AG04449 (cell line): Measurements from ENCODE around the gene LSS.
"Not testable (repeated sequence)": the region's sequence is repeated elsewhere in the genome, so short reads cannot be mapped to it uniquely, and the experiment has no call there.

Experiments
- CTCF ChIA-PET: fragments of 350-600 bp; formaldehyde crosslinking; extraction: SDS; loops from one replicate; lab custom pipeline; 2021; ENCODE audit warnings: antibody characterized with exemption; lab: Yijun Ruan, JAX
- POLR2A ChIA-PET: fragments of 400-600, 350-600 bp; formaldehyde crosslinking; extraction: SDS; loops from one replicate; lab custom pipeline; 2020; ENCODE audit warnings: antibody characterized with exemption, inconsistent platforms; lab: Yijun Ruan, JAX
- DNase-seq: peaks from one replicate; pipeline ENCODE4 v3.0.0-alpha.2; 2010; ENCODE audit warnings: low read depth, low spot score
- H3K4me3 ChIP-seq: 2 replicates; pipeline ENCODE4 v1.5.1; 2011; ENCODE audit warnings: low read depth, mild to moderate bottlenecking, control low read depth, low read length
- TF ChIP-seq, protein P1 (sequence below): IDR thresholded peaks from one replicate; pipeline ENCODE4 v1.5.1; 2011; ENCODE audit warnings: mild to moderate bottlenecking, moderate library complexity, low read length, control low read depth, inconsistent platforms; ENCODE audit not compliant: insufficient read depth; ENCODE audit errors: missing control alignments

The LSS gene

DNA sequence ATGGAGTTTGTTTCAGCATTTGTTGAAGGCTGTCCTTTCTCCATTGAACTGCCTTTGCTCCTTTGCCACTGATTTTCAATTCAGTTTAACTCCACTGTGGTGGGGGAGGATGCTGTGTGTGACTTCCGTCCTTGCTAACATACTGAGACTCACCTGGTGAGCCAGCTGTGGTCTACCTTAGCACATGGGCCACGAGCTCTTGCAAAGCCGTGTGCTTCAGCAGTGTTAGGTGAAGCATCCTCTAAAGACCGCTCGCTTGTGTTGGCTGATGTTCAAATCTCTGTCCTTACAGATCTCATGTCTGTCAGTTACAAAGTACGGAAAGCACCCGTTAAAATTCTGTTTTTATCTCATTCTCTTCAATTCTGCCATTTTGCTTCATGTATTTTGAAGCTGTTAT is 40.8 kb downstream of the LSS start:
- no peak overlapping the region for H3K4me3 ChIP-seq
- TF ChIP-seq, protein P1, sequence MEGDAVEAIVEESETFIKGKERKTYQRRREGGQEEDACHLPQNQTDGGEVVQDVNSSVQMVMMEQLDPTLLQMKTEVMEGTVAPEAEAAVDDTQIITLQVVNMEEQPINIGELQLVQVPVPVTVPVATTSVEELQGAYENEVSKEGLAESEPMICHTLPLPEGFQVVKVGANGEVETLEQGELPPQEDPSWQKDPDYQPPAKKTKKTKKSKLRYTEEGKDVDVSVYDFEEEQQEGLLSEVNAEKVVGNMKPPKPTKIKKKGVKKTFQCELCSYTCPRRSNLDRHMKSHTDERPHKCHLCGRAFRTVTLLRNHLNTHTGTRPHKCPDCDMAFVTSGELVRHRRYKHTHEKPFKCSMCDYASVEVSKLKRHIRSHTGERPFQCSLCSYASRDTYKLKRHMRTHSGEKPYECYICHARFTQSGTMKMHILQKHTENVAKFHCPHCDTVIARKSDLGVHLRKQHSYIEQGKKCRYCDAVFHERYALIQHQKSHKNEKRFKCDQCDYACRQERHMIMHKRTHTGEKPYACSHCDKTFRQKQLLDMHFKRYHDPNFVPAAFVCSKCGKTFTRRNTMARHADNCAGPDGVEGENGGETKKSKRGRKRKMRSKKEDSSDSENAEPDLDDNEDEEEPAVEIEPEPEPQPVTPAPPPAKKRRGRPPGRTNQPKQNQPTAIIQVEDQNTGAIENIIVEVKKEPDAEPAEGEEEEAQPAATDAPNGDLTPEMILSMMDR = no peak
- ChIA-PET CTCF (no interaction called here), POLR2A (no interaction called here)
- DNase-seq = no peak

DNA sequence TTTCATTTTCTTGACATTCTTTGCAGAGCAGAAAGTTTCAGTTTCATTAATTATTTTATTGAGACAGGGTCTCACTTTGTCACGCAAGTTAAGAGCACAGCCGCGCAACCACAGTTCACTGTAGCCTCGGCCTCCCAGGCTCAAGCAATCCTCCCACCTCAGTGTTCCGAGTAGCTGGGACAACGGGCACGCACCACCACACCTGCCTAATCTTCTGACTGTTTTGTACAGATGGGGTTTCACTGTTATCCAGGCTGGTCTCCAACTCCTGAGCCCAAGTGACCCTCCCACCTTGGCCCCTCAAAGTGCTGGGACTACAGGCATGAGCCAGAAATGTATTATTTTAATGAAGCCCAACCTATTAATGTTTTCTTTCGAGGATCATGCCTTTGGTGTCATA is 41.3 kb downstream of the LSS start:
- TF ChIP-seq, protein P1 = no peak
- DNase-seq = no peak
- ChIA-PET CTCF (interaction anchor here (0.6 to 1.0 kb wide), 3 partner anchors 11 to 43 kb away, joined by 3 to 4 read pairs (median 3); no protein-coding TSS in a partner anchor), POLR2A (no interaction called here)
- no peak overlapping the region for H3K4me3 ChIP-seq

DNA sequence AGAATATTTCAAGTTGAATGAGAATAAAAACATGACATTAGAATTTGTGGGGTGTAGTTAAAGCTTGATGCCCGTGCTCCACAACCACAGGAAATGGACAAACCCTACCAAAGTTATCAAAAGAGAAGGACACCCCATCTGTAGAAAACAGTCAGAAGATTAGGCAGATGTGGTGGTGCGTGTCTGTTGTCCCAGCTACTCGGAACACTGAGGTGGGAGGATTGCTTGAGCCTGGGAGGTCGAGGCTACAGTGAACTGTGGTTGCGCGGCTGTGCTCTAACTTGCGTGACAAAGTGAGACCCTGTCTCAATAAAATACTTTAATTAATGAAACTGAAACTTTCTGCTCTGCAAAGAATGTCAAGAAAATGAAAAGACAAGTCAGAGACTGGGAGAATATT is 42.9 kb downstream of the LSS start:
- H3K4me3 ChIP-seq = no peak overlapping the region
- CTCF ChIA-PET = interaction anchor here (1.0 kb wide), 1 partner anchor 33 kb away, joined by 3 read pairs; no protein-coding TSS in a partner anchor
- POLR2A ChIA-PET = no interaction called here

DNA sequence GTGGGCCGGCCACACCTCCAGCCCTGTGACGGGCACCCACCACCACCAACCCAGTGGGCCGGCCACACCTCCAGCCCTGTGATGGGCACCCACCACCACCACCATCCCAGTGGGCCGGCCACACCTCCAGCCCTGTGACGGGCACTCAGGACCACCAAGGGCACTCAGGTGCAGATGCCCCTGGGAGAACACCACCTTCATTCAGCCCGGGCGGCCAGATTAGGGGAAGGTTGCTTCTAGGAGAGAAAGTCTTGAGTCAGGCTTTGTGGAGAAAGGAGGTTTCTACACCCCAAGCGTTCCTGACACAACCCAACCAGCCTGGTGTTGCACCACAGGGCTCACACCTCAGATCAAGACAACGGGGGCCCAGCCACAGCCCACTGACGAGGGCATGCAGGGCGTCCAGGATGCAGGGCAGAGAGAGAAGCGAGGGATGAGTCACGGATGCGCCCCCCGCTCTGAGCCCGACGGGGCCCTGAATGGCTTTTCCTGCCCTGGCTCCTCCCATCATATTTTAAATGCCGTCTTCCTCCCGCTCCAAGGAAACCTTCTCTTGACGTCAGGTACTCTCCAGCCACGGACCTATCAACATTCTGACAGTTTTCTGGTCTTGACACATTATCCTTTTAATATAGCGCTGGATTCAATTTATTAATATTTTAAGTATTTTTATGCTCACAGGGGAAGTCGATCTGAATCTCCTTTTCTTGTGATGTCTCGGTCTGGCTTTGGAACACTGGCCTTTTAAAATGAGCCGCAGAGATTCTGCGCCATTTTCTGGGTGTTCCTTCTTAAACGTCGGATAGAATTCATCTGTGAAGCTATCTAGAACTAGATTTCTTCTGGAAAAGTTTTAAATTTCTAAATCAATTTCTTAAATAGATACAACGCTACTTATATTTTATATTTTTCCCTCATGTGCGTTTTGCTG is 43.7 kb downstream of the LSS start:
- no peak for DNase-seq
- ChIA-PET POLR2A (no interaction called here), CTCF (interaction anchor here (1.0 kb wide), 1 partner anchor 32 kb away, joined by 3 read pairs; no protein-coding TSS in a partner anchor)
- TF ChIP-seq, protein P1 = no peak
- H3K4me3 ChIP-seq = peak overlapping the region; percentile 40

More for the DNA sequence above, 42.9 kb downstream of the LSS start:
- no peak for DNase-seq
- TF ChIP-seq, protein P1 = no peak

DNA sequence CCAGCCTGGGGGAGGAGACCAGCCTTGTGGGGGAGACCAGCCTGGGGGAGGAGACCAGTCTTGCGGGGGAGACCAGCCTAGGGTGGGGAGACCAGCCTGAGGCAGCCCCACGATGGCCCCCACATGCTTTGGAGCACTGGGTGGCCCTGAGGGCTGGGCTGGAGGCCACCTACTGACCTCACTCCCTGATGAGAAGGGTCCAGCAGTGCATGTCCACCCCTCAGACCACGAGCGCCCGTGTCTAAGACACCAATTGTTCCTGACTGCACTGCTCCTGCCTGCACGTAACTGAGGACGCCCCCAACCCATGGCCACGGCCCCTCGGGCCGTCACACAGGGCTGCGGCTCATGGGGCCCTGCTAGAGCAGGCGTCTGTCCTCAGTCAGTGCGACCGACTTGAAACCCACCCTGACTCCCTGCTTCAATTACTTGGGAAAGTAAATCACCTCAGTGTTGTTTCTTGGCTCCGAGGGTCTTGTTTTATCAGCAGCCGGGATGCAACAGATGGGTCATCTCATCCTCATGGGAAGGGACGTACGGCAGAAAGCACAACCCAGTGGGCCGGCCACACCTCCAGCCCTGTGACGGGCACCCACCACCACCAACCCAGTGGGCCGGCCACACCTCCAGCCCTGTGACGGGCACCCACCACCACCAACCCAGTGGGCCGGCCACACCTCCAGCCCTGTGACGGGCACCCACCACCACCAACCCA is 44.5 kb downstream of the LSS start, which contains the start of gene SPATC1L:
Gene SPATC1L (minus strand): TSS at position 550 of the 715 bp plus-strand sequence. CDS start 1,643 bp downstream, outside the sequence.
- POLR2A ChIA-PET = no interaction called here
- DNase-seq = no peak

DNA sequence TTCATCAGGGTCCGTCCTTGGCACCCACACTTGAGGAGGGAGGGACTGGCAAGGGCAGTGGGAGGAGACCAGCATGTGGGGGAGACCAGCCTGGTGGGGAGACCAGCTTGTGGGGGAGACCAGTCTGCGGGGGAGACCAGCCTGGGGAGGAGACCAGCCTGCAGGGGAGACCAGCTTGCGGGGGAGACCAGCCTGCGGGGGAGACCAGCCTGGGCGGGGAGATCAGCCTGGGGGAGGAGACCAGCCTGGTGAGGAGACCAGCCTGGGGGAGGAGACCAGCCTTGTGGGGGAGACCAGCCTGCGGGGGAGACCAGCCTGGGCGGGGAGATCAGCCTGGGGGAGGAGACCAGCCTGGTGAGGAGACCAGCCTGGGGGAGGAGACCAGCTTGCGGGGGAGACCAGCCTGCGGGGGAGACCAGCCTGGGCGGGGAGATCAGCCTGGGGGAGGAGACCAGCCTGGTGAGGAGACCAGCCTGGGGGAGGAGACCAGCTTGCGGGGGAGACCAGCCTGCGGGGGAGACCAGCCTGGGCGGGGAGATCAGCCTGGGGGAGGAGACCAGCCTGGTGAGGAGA is 45.2 kb downstream of the LSS start:
- CTCF ChIA-PET, DNase-seq, H3K4me3 ChIP-seq, POLR2A ChIA-PET: not testable (repeated sequence)

More for the DNA sequence above, 44.5 kb downstream of the LSS start, which contains the start of gene SPATC1L:
- H3K4me3 ChIP-seq = peak within 1 kb of the TSS; percentile 53
- CTCF ChIA-PET = no interaction called here
- TF ChIP-seq, protein P1 = no peak
